Activated B cell treated with CpG ODN at 0.5 μM for 24 hours (primary cell): Measurements from ENCODE around the gene PLPP6. TPM values are rescaled to one million over a fixed set of nuclear protein-coding genes. Genes with fewer than 3 reads are reported as not detected.
A peak's percentile ranks its signal among the peaks of the same experiment; 100 is the strongest.

Experiments used
- ATAC-seq: fragments of 200-7000 bp; cut with Tn5 transposase; one replicate; pipeline ENCODE4 v1.10.0; 2021; ENCODE audit warnings: low read depth, mild to moderate bottlenecking, moderate library complexity
- CTCF ChIA-PET: fragments of 350-600 bp; sonication (Branson Sonifier 250); formaldehyde crosslinking; loops from one replicate; lab custom pipeline; 2021; ENCODE audit warnings: antibody characterized with exemption; lab: Charles Lee
- POLR2A ChIA-PET: fragments of 350-600 bp; sonication (Branson Sonifier 250); formaldehyde crosslinking; loops from one replicate; lab custom pipeline; 2021; ENCODE audit warnings: antibody characterized with exemption; lab: Charles Lee
- DNase-seq: peaks from one replicate; pipeline ENCODE4 v3.0.0; 2022
- H3K27ac Mint-ChIP-seq: one replicate; pipeline ENCODE4 v1.8.0; 2020; ENCODE audit warnings: mixed read lengths
- H3K27me3 Mint-ChIP-seq: one replicate; pipeline ENCODE4 v1.8.0; 2021; ENCODE audit warnings: mixed read lengths
- H3K36me3 Mint-ChIP-seq: one replicate; pipeline ENCODE4 v1.8.0; 2021; ENCODE audit warnings: low read depth, mixed read lengths
- H3K4me1 Mint-ChIP-seq: one replicate; pipeline ENCODE4 v1.8.0; 2021; ENCODE audit warnings: mixed read lengths
- H3K4me3 Mint-ChIP-seq: one replicate; pipeline ENCODE4 v1.8.0; 2020; ENCODE audit warnings: mild to moderate bottlenecking, mixed read lengths
- H3K9me3 Mint-ChIP-seq: one replicate; pipeline ENCODE4 v1.8.0; 2020; ENCODE audit warnings: mixed read lengths
- intact Hi-C: fragments of 100-400 bp; cut with micrococcal nuclease; formaldehyde crosslinking; loops from one replicate; pipeline ENCODE4 v1.15.1; 2024
- total RNA-seq: library from RNA; stranded (reverse); gene quantifications from 2 replicates; pipeline ENCODE4 v1.2.3, GENCODE V29; 2022
- TF ChIP-seq, protein P1 (sequence below): fragments of 200-600 bp; IDR thresholded peaks from one replicate; pipeline ENCODE4 v1.8.0; 2022; ENCODE audit warnings: antibody characterized with exemption, mild to moderate bottlenecking

PLPP6 gene
- total RNA-seq: 8.5 and 10.2 TPM in 2 replicates

DNA sequence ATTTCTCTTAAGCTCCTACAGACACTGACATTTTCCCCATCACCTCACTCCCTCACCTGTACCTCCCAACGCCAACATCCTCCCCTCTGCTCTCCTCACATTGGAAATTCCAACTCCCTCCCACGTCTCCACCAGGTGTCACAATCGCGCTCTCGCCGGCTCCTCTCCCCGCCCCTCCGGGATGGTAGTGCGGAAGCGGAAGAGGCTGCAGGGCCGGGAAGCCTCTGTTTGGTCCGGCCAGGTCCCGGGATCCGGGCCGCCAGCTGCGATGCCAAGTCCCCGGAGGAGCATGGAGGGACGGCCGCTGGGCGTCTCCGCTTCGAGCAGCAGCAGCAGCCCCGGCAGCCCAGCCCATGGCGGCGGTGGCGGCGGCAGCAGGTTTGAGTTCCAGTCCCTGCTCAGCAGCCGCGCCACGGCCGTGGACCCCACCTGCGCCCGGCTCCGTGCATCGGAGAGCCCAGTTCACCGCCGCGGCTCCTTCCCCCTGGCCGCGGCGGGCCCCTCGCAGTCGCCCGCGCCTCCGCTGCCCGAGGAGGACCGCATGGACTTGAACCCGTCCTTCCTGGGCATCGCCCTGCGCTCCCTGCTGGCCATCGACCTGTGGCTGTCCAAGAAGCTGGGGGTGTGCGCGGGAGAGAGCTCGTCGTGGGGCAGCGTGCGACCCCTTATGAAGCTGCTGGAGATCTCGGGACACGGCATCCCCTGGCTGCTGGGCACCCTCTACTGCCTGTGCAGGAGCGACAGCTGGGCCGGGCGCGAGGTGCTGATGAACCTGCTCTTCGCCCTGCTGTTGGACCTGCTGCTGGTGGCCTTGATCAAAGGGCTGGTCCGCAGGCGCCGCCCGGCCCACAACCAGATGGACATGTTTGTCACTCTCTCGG lies at the start of gene PLPP6:
Gene PLPP6 (plus strand): TSS at position 187 of the 881 bp plus-strand sequence. CDS start 82 bp downstream, at position 269.
- Mint-ChIP-seq H3K27me3 (peaks cover 8% of the 10 kb centered on the region), H3K4me1 (peaks cover 47% of the 10 kb centered on the region), H3K36me3 (peaks cover 4% of the 10 kb centered on the region), H3K27ac (peak within 1 kb of the TSS; percentile 80), H3K9me3 (no peaks in the 10 kb centered on the region), H3K4me3 (peak within 1 kb of the TSS; percentile 92)
- ATAC-seq (peak; percentile 87), DNase-seq (peak; percentile 66)
- ChIA-PET POLR2A (interaction anchor here (0.6 to 3.2 kb wide), 3 partner anchors 17 to 80 kb away, joined by 3 to 21 read pairs (median 5); partner anchors contain the start of genes AK3 and CDC37L1), CTCF (no interaction called here)
- TF ChIP-seq, protein P1, sequence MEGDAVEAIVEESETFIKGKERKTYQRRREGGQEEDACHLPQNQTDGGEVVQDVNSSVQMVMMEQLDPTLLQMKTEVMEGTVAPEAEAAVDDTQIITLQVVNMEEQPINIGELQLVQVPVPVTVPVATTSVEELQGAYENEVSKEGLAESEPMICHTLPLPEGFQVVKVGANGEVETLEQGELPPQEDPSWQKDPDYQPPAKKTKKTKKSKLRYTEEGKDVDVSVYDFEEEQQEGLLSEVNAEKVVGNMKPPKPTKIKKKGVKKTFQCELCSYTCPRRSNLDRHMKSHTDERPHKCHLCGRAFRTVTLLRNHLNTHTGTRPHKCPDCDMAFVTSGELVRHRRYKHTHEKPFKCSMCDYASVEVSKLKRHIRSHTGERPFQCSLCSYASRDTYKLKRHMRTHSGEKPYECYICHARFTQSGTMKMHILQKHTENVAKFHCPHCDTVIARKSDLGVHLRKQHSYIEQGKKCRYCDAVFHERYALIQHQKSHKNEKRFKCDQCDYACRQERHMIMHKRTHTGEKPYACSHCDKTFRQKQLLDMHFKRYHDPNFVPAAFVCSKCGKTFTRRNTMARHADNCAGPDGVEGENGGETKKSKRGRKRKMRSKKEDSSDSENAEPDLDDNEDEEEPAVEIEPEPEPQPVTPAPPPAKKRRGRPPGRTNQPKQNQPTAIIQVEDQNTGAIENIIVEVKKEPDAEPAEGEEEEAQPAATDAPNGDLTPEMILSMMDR: no peak
- intact Hi-C loops: loop anchor here (1.0 to 10.0 kb wide), 4 partner anchors 17 to 325 kb away; partner anchors contain the start of genes AK3, CDC37L1 and JAK2

DNA sequence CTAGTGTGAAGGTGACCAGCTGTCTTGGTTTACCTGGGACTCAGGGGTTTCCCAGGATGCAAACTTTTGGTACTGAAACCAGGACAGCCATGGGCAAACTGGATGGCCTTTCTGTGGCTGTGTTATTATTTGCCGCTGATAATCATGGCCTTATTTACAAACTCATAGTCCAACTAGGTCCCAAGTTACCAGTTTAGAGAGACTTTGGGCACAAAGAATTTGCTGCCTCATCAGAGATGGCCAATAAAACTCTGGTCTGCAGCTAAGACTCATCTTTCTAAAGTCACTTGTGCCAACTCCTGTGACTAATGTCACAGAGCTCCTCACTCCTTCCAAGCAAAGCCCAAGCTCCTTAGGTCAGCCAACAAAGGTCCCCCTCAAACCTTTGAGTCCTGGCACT lies 47.5 kb upstream of the PLPP6 start:
- POLR2A ChIA-PET: no interaction called here
- H3K36me3 Mint-ChIP-seq: no peaks in the 10 kb centered on the region
- no peaks in the 10 kb centered on the region for H3K9me3 Mint-ChIP-seq
- DNase-seq (no peak), ATAC-seq (no peak)
- TF ChIP-seq, protein P1: no peak
- intact Hi-C loops: no loop called here
- H3K27me3 Mint-ChIP-seq: no peaks in the 10 kb centered on the region
- H3K4me1 Mint-ChIP-seq: no peaks in the 10 kb centered on the region
- CTCF ChIA-PET: no interaction called here
- H3K4me3 Mint-ChIP-seq: no peak overlapping the region
- no peak overlapping the region for H3K27ac Mint-ChIP-seq

DNA sequence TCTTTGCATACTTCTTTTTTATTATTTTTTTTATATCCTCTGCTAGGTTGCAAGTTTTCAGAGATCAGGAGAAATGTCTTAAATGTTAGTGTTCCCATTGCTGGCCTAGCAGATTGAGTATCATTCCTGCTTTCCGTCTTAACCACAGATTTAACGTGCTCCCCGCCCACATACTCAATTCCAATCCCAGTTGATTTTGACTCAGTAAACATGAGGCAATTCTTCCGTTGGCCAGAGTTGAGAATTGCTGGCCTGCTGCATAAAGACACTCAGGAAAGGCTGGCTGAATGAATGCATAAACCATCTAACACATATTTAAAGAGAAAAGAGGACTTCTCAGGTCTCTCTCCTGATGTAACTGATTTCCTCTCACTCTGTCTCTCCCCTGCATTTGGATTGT lies 46.8 kb upstream of the PLPP6 start:
- Mint-ChIP-seq H3K4me3 (no peak overlapping the region), H3K27ac (no peak overlapping the region), H3K27me3 (no peaks in the 10 kb centered on the region), H3K36me3 (no peaks in the 10 kb centered on the region), H3K9me3 (no peaks in the 10 kb centered on the region), H3K4me1 (no peaks in the 10 kb centered on the region)
- DNase-seq (no peak), ATAC-seq (no peak)
- TF ChIP-seq, protein P1: no peak
- CTCF ChIA-PET: no interaction called here
- intact Hi-C loops: no loop called here
- POLR2A ChIA-PET: no interaction called here

DNA sequence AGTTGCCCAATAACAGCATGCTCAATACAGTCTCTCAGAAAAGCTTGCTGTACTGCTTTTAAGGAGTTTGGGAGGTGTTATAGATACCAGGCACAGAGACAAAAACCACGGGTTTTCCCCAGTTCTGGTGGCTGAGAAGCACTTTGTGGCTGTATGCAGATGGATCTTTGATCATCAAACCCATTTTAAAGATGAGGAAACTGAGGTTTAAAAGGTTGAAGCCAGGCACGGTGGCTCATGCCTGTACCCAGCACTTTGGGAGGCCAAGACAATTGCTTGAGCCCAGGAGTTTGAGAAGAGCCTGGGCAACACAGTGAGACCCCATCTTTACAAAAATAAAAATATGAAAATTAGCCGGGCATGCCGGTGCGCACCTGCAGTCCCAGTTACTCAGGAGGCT lies 46.3 kb upstream of the PLPP6 start:
- POLR2A ChIA-PET: no interaction called here
- DNase-seq (no peak), ATAC-seq (no peak)
- intact Hi-C loops: no loop called here
- Mint-ChIP-seq H3K4me3 (no peak overlapping the region), H3K9me3 (no peaks in the 10 kb centered on the region), H3K27me3 (no peaks in the 10 kb centered on the region), H3K36me3 (no peaks in the 10 kb centered on the region), H3K4me1 (no peaks in the 10 kb centered on the region), H3K27ac (no peak overlapping the region)
- TF ChIP-seq, protein P1: no peak
- CTCF ChIA-PET: no interaction called here

DNA sequence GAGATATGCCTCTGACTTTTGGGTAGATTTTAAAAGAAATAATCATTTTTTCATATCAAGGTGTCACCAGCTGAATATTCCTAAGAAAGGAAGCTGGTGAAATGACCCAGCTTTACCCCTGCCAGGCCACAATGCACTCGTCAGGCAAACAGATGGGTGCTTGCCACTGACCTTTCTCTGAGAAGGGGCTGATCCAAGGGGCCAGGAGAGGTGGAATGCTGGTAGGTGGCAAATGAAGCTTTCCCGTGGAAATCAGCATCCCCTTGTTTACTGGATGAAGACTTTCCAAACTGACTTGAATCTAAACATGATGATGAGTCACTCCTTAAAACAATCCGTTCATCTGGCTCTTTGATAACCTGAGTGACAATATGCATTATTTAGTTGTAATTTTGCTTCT lies 44.3 kb upstream of the PLPP6 start:
- ChIA-PET POLR2A (no interaction called here), CTCF (no interaction called here)
- Mint-ChIP-seq H3K9me3 (no peaks in the 10 kb centered on the region), H3K27me3 (no peaks in the 10 kb centered on the region), H3K27ac (no peak overlapping the region), H3K4me3 (no peak overlapping the region), H3K36me3 (no peaks in the 10 kb centered on the region), H3K4me1 (no peaks in the 10 kb centered on the region)
- ATAC-seq (no peak), DNase-seq (no peak)
- TF ChIP-seq, protein P1: no peak
- intact Hi-C loops: no loop called here
